Testis (tissue), 3 donors: ENCODE data around the gene MTG2. TPM values are rescaled to one million over a fixed set of nuclear protein-coding genes. Genes with fewer than 3 reads are reported as not detected.

ENCODE experiments used
- DNase-seq: peaks from one replicate; pipeline ENCODE4 v3.0.0-alpha.2; 2019
- H3K27ac ChIP-seq, 2 donors: fragments of 200-600 bp; sonication (generic); one replicate each; pipeline ENCODE4 v1.5.1; 2019
- H3K27me3 ChIP-seq: fragments of 200-600 bp; sonication (generic); one replicate; pipeline ENCODE4 v1.5.1; 2019
- H3K36me3 ChIP-seq: fragments of 200-600 bp; sonication (generic); one replicate; pipeline ENCODE4 v1.5.1; 2017; ENCODE audit warnings: low read depth; ENCODE audit errors: missing control alignments
- H3K4me1 ChIP-seq: fragments of 200-600 bp; sonication (generic); one replicate; pipeline ENCODE4 v1.5.1; 2019
- H3K4me3 ChIP-seq, 2 donors: fragments of 200-600 bp; sonication (generic); one replicate each; pipeline ENCODE4 v1.5.1; 2017 to 2019
- H3K9me3 ChIP-seq: fragments of 200-600 bp; sonication (generic); one replicate; pipeline ENCODE4 v1.5.1; 2017
- POLR2A ChIP-seq: fragments of 450-650 bp; IDR thresholded peaks from one replicate; pipeline ENCODE4 v1.6.1; 2017; ENCODE audit warnings: antibody characterized with exemption, mild to moderate bottlenecking, moderate library complexity
- WGBS, 2 donors: methylation state at CpG; one replicate each; pipeline ENCODE4 v1.1.5; 2018; 5-methylcytosine and 5-hydroxymethylcytosine counted together
- intact Hi-C: fragments of 100-400 bp; cut with DNase I; formaldehyde crosslinking; loops from one replicate; pipeline ENCODE4 v1.15.1; 2023; ENCODE audit warnings: low total_unique reads
- polyA plus RNA-seq: library from polyadenylated mRNA; stranded (reverse); fragments of 350-450 nt; fragmentation: Illumina TruSeq; extraction: RNeasy Lipid Tissue Mini Kit (QIAGEN cat#74804); gene quantifications from one replicate; pipeline ENCODE4 v1.2.3, GENCODE V29; 2014; ENCODE audit warnings: low read depth, low replicate concordance; ENCODE audit not compliant: insufficient read depth
- total RNA-seq, 2 donors: library from RNA; depleted of rRNA; stranded (reverse); fragments of >200 nt; gene quantifications; one replicate each; pipeline ENCODE4 v1.2.3, GENCODE V29; 2016
- TF ChIP-seq, protein P1 (sequence below), 3 experiments: fragments of 450-650 bp in 2 of 3; fragments of 200-600 bp in 1 of 3; sonication (generic) in 1 of 3; IDR thresholded peaks; one replicate each; pipeline ENCODE4 v1.5.1; 2016 to 2019; ENCODE audit warnings: antibody characterized with exemption in 3 of 3, mild to moderate bottlenecking in 2 of 3, moderate library complexity in 1 of 3

The MTG2 gene
- total and polyA plus RNA-seq, 3 donors from 2014 or later = 53.3 to 76.8 (median 61.9) TPM

DNA sequence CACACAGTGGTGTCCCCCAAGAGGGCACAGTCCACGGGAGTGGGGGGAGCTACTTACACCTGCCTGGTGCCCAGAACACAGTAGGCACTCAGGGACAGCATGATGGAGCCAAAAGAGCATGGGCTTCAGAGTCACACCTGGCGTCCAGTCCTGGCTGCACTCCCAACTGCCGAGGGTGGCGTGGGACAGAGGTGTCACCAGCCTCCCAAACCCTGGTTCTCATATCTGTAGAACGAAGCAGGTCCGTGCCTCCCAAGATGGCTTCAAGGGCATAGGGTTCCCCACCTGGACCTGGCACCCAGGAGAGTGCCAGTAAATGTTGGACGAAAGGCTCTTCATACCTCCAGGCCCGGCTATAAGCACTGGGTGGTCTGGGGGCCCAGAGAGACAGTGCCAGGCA, 28.4 kb downstream of the MTG2 start:
- H3K27me3 ChIP-seq = no peaks in the 10 kb centered on the region
- no peaks in the 10 kb centered on the region for H3K36me3 ChIP-seq
- H3K27ac ChIP-seq = no peak overlapping the region
- H3K4me3 ChIP-seq = no peak overlapping the region
- intact Hi-C loops = no loop called here
- no peak for DNase-seq
- TF ChIP-seq, protein P1, sequence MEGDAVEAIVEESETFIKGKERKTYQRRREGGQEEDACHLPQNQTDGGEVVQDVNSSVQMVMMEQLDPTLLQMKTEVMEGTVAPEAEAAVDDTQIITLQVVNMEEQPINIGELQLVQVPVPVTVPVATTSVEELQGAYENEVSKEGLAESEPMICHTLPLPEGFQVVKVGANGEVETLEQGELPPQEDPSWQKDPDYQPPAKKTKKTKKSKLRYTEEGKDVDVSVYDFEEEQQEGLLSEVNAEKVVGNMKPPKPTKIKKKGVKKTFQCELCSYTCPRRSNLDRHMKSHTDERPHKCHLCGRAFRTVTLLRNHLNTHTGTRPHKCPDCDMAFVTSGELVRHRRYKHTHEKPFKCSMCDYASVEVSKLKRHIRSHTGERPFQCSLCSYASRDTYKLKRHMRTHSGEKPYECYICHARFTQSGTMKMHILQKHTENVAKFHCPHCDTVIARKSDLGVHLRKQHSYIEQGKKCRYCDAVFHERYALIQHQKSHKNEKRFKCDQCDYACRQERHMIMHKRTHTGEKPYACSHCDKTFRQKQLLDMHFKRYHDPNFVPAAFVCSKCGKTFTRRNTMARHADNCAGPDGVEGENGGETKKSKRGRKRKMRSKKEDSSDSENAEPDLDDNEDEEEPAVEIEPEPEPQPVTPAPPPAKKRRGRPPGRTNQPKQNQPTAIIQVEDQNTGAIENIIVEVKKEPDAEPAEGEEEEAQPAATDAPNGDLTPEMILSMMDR (IDR thresholded peaks at IDR 0.05) = no peak
- TF ChIP-seq POLR2A = no peak
- no peaks in the 10 kb centered on the region for H3K9me3 ChIP-seq
- H3K4me1 ChIP-seq = no peaks in the 10 kb centered on the region
- WGBS, 2 donors = 73 to 91% methylated on average over 4 to 8 of the region's 8 CpGs

DNA sequence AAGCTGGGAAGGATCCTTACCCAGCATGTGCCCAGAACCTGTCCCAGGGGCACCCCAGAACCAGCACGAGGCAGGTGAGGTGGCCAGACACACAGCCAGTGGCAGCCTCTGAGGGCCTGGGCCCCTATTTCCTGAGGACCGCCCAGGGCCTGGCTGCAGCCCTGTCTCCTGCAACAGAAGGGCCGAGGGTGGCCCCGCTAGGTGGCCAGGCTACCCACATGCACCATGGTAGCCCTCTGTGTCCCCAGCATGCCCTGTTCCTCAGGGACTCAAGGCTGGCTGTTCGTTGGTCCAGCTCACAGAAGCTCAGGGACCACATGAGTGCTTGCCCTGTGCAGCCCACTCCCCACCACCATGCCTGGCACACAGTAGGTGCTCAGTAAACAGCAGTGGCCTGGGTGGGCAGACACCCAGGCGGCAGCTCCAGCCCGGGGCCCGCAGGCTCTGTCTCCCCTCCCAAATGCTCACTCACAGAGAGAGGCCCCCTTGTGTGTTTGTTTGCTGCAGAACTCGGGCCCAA, 29.0 kb downstream of the MTG2 start:
- no peak for DNase-seq
- H3K27me3 ChIP-seq = no peaks in the 10 kb centered on the region
- intact Hi-C loops = no loop called here
- TF ChIP-seq POLR2A = no peak
- TF ChIP-seq, protein P1 (IDR thresholded peaks at IDR 0.05) = no peak
- H3K9me3 ChIP-seq = no peaks in the 10 kb centered on the region
- H3K27ac ChIP-seq = no peak overlapping the region
- no peaks in the 10 kb centered on the region for H3K36me3 ChIP-seq
- no peaks in the 10 kb centered on the region for H3K4me1 ChIP-seq
- WGBS, 2 donors = 69 to 86% methylated on average over 4 to 8 of the region's 9 CpGs
- H3K4me3 ChIP-seq = no peak overlapping the region

DNA sequence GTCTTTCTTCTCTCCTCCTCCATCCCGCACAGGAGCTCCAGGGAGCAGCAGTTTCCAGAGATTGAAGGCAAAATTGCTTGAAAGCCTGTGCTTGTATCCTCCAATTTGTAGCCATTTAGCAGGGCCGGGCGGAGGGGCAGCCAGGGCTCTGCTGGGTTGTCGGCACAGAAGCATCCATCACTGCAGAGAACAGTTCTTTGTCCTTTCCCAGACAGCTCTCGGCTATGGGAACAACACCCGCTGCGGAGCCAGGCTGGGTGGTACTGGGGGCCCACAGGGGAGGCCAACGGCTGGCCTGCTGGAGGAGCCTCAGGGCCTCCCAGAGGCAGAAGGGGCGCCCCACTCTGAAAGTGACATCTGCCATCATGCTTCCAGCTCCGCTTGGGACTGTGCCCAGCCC, 29.5 kb downstream of the MTG2 start:
- no peak for DNase-seq
- TF ChIP-seq, protein P1 (IDR thresholded peaks at IDR 0.05) = no peak
- no peak for TF ChIP-seq POLR2A
- H3K27me3 ChIP-seq = no peaks in the 10 kb centered on the region
- WGBS, 2 donors = 49 to 59% methylated on average over 5 to 10 of the region's 10 CpGs
- H3K4me3 ChIP-seq = no peak overlapping the region
- intact Hi-C loops = no loop called here
- H3K4me1 ChIP-seq = no peaks in the 10 kb centered on the region
- H3K9me3 ChIP-seq = no peaks in the 10 kb centered on the region
- H3K27ac ChIP-seq = no peak overlapping the region
- no peaks in the 10 kb centered on the region for H3K36me3 ChIP-seq

DNA sequence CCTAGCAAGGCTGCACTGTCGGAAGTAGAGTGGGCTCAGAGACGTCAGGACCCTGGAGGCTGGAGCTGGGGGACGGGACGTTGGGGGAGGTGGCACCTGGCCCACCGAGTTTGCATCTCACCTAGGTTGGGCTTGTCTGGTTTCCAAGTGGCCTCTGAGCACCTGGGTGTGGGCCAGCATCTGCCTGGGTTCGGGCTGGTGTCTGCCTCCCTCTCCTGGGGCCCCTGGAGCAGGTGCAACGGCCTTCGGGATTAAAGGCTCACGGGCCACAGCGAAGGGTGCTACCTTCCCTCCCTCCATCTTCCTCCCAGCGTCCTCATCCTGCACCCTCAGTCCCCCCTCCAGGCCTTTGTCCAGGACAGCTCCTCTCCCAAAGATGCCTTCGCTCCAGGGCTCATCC, 31.2 kb downstream of the MTG2 start:
- intact Hi-C loops = no loop called here
- no peak for TF ChIP-seq POLR2A
- TF ChIP-seq, protein P1 (IDR thresholded peaks at IDR 0.05) = no peak
- no peaks in the 10 kb centered on the region for H3K36me3 ChIP-seq
- 64 to 89% methylated on average over 7 to 12 of the region's 12 CpGs for WGBS, 2 donors
- H3K27me3 ChIP-seq = no peaks in the 10 kb centered on the region
- no peak overlapping the region for H3K27ac ChIP-seq
- H3K4me3 ChIP-seq = no peak overlapping the region
- no peaks in the 10 kb centered on the region for H3K9me3 ChIP-seq
- no peak for DNase-seq
- peaks cover 4% of the 10 kb centered on the region for H3K4me1 ChIP-seq
